NCI-H1436 treated with DMSO at 0.1 percent for 48 hours (cell line): Measurements from ENCODE around the gene ECD.
"Not testable (repeated sequence)": the region's sequence is repeated elsewhere in the genome, so short reads cannot be mapped to it uniquely, and the experiment has no call there.

Experiments used
- DNase-seq: peaks from one replicate; lab custom pipeline; 2025; lab: John Stamatoyannopoulos, UW

ECD gene

GRCh38 chr10:73159038-73159648 lies 8.7 kb downstream of the ECD start:
- peak; percentile 9 for DNase-seq

GRCh38 chr10:73156054-73156453 lies 11.8 kb downstream of the ECD start:
- no peak for DNase-seq

GRCh38 chr10:73152009-73152408 lies 15.8 kb downstream of the ECD start:
- no peak for DNase-seq

- not testable (repeated sequence) for DNase-seq
Measured at GRCh38 chr10:73150633-73151413, 17.0 kb downstream of the ECD start.

DNA sequence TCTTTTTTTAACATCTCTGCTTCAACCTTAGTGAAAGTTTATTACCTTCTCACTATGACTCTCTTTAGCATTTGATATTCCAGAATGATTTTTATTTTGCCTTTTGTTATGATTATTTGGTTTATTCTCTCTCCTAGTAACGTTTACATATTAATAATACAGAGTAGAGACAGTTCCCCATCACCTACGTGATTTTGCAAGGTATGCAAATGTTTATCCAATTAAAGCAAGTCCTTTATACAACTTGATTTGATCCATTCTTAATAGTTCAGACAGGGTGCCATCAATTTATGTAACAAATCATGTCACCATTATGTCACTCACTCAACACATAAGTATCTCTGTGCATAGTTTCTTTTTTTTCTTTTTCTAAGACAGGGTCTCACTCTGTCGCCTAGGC lies 26.2 kb downstream of the ECD start:
- DNase-seq: no peak

DNA sequence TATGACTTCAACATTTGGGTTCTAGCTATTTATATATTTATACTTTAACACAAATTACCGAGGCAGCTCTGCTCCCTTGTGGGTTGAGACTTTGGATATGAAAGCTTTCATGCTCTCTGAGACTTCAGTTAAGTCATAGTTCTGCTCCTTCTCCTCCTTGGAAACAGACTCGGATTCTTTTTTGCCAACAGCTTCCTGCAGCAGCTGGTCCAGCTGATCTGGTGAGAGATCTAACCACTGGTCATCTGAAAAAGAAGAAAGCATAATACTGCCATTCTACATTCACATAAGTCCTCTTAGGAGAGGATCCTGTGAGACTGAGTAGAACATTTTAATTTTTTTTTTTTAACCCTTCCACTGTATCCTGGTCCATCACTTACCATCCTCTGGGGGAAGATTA lies 28.6 kb downstream of the ECD start:
- no peak for DNase-seq

DNA sequence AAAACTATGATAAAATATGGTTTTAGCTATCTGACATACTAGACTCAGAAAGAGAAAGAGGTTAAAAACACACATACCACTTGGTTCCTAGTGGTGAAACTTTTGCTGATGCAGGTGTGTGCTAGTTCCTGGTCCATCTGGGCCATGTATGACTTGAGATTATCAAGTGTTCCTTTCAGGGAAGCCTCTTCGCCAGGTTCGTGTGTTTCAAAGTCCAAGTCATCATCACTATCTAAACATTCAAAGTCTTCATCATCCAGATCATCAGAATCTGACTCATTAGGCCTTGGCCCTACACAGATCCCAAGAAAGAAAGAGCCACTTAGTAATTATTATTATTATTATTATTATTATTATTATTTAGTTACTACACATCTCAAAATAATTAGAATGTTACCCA lies 31.2 kb downstream of the ECD start:
- DNase-seq: no peak

DNA sequence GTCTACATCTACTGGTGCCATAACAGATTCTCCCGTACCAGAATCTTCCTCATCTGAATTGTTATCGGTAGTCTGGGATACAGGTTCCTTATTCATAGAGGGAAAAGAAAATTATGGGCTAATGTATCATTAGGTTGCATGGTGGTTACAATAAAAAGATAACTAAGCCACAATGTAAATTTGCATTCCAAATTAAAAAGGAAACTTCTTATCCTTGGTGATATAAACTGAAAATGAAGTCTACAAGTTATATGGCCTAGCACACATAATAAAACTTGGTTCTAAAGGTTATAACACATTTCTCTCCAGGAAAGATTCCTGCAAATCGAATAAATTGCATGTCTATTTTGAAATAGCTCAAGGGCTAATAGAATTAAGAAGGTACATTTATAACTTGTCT lies 33.1 kb downstream of the ECD start:
- no peak for DNase-seq

GRCh38 chr10:73131913-73132686 lies 35.7 kb downstream of the ECD start:
- DNase-seq: peak; percentile 9

GRCh38 chr10:73131301-73131700 lies 36.5 kb downstream of the ECD start:
- DNase-seq: peak; percentile 88

- DNase-seq: no peak
Measured at GRCh38 chr10:73126343-73126742, 41.5 kb downstream of the ECD start.

- DNase-seq: no peak
Measured at GRCh38 chr10:73119952-73120351, 47.9 kb downstream of the ECD start.

- DNase-seq: no peak
Measured at GRCh38 chr10:73119457-73119856, 48.4 kb downstream of the ECD start.

DNA sequence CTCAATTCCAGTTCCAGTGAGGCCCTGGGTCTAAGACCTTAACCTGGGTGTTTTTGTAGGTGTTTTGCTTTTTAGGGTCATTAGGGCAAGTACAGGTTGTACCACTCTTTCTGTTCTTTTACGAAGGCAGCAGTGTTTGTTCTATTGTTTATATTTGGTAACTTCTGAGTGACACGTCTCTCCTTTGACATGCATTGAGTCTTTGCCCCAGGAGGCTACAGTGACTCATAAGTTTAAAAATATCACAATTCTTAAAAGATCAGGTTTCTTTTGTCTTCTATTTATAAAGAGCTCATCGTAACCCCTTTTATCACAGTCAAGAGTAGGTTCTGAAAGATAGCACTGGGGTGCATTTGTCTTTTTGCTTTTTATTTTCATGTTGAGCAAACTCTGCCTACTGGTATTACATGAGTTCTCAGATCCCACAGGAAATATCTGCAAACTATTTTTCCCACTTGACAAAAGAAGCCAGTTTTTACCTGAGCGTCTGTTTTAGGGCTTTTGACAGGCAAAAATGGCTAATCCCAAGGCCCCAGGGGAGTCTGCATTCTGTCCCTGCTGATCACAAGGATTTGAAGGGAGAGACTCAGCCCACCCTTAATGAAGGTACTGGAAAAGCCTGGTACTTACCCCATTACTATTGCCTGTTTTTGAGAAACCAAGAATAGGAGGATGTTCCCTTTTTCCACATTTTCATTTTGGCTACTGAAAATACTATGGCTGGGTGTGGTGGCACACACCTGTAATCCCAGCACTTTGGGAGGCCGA lies 49.6 kb downstream of the ECD start:
- DNase-seq: no peak

- no peak for DNase-seq
Measured at GRCh38 chr10:73116017-73116416, 51.8 kb downstream of the ECD start.

DNA sequence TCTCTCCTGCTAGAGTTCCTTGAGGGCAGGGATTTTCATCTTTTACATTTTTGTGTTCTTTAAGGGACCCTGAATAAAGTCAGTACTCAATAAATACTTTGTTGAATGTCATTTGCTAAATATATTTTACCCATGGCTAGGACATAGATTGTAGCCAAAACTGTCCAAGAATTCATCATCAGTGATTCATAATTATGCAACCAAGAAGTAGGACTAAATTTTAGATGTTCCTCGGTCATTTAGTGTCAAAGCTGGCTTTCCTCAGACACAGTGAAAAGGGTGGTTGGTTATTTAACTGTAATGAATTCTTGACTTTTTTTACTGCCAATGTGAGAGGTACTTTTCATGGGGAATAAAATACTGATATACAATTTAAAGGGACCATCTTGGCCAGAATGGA lies 54.3 kb downstream of the ECD start:
- no peak for DNase-seq

DNA sequence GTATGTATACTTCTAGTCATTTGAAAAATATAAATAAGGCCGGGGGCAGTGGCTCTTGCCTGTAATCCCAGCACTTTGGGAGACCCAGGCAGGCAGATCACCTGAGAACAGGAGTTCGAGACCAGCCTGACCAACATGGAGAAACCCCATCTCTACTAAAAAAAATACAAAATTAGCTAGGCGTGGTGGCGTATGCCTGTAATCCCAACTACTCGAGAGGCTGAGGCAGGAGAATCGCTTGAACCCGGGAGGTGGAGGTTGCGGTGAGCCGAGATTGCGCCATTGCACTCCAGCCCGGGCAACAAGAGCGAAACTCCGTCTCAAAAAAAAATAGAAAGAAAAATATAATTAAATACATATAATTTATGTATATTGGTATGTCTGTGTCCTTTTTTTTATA lies 55.8 kb downstream of the ECD start:
- DNase-seq: not testable (repeated sequence)

DNA sequence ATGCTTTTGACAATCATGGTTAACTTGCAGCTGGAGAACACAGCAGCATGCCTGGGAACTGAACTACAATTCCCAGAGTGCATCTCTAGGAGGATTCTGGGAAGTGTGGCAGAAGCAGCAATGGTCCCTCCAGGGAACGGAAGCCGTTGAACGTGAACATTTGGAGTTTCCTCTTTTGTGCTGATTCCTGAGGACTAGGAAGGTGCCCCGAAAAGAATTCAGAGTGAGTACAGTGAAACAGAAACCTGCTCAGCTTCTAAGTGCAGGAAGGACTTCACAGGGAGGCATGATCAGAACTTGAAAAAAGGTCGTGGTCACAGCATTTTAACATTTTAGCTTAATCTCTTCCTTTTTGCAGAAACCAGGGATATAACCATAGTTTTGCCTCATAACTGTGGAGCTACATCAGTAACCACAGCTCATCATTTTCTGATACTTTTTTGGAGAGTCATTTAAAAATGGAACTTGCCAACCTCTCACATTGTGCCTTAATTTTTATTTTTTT lies 57.4 kb downstream of the ECD start, which contains the start of gene NUDT13:
Gene NUDT13, plus strand, starts transcription at position 111 of the 505 bp plus-strand sequence. CDS start 3,911 bp downstream, outside the sequence.
- DNase-seq: peak; percentile 55

- not testable (repeated sequence) for DNase-seq
Measured at GRCh38 chr10:73109248-73109652, 58.6 kb downstream of the ECD start.

DNA sequence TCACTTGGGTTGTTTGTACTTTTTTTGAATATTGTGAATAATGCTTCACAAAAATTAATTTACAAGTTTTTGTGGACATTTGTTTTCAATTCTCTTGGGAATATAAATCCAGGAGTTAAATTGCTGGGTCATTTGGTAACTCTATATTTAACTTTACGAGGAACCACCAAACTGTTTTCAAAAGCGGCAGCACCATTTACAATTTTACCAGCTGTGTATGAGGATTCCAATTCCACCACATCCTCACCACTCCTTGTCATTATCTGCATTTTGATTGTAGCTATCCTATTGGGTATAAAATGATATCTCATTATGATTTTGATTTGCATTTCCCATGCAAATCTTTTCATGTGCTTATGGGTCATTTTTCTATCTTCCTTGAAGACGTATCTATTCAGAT lies 61.5 kb downstream of the ECD start:
- no peak for DNase-seq

GRCh38 chr10:73099141-73099540 lies 68.7 kb downstream of the ECD start:
- DNase-seq: no peak

DNA sequence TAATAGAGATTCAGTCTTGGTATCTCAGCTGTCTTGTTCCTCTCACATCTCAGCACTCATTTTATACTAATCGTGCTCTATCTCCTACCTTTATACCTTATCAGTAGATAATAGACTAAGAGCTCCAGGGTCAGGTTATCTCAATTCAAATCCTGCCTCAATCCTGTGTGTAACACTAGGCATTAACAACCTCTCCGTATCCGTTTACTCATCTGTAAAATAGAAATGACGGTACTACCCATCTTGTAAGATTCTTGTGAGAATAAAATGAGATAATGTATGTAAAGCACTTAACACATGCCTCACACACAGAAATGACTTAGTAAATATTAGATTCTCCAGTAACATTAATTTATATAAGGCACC lies 70.5 kb downstream of the ECD start:
- DNase-seq: no peak
